MV-4-11 (cell line): Measurements from ENCODE around the gene AATK.
"Not testable (repeated sequence)": the region's sequence is repeated elsewhere in the genome, so short reads cannot be mapped to it uniquely, and the experiment has no call there.

Experiments used
- DNase-seq: peaks from one replicate; lab custom pipeline; 2025; lab: John Stamatoyannopoulos, UW

The AATK gene

GRCh38 chr17:81092518-81093095 is 73.4 kb downstream of the AATK start:
- no peak for DNase-seq

DNA sequence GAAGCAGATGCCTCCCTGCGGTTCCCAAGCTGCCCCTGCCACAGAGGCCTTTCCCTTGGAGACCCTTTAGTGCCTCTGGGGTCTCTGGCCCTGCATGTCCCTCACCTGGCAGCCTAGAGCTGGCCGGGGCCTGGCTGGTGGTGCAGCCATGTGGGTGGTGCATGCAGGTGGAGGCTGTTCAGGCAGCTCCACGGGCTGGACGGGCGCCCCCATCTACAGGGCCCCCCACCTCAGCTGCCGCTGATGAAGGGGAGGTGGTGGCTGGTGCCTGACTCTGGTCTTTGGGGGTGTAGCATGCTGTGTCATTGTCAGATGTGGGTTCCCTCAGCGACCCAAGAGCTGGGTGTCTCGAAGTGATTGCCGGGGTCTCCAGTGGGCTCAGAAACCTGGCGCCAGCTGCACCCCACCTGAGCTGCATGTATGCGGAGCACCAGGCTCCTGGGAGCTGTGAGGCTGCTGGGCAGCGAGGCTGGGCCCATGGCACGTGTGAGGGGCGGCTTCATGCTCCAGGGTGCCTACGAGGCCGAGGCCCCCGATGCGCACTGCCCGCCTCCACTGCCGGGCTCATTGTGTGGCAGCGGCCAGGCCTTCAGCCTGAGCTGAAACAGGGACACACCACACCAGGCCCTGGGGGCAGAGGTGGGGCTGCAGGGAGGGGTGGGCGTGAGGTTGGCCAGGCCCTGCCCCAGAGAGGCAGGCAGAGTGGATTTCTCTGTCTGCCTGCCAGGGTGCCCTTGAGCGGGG is 74.1 kb downstream of the AATK start:
- DNase-seq, result no peak

GRCh38 chr17:81091154-81091553 is 74.9 kb downstream of the AATK start:
- no peak for DNase-seq

DNA sequence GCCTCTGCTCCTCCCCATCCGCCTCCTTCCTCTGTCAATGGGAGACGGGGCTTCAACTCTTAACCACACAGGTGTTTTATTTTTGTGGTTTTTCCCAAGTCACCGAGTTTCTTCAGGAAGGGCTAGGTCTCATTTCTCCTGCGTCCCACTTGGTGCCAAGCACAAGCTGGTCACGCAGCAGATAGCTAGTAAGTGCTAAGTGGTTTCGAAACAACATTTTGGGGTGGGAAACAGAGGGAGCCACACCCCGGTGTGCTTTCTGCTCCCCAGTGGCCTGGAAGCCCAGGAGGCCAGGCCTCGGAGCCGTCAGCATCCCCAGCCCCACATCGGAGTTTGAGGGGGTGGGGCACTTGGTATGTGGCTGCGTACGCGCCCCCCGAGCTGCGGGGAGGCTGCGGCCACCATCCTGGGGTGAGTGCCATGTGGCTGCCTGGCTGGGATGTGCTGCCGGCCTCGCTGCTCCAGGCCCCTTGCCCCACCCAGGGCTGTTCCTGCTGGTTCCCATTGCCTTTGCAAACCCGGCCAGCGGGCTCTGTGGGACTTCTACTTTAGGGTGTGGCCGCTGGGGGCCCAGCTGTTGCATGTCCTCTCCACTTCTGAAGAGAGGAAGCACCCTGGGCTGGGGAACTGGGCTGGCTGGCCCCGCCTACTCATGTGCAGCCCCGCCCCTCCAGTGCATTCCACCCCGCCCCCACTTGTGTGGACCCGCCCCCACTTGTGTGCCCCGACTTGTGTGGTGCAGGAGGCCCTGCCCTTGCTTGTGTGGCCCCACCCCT is 75.5 kb downstream of the AATK start:
- peak; percentile 85 for DNase-seq

DNA sequence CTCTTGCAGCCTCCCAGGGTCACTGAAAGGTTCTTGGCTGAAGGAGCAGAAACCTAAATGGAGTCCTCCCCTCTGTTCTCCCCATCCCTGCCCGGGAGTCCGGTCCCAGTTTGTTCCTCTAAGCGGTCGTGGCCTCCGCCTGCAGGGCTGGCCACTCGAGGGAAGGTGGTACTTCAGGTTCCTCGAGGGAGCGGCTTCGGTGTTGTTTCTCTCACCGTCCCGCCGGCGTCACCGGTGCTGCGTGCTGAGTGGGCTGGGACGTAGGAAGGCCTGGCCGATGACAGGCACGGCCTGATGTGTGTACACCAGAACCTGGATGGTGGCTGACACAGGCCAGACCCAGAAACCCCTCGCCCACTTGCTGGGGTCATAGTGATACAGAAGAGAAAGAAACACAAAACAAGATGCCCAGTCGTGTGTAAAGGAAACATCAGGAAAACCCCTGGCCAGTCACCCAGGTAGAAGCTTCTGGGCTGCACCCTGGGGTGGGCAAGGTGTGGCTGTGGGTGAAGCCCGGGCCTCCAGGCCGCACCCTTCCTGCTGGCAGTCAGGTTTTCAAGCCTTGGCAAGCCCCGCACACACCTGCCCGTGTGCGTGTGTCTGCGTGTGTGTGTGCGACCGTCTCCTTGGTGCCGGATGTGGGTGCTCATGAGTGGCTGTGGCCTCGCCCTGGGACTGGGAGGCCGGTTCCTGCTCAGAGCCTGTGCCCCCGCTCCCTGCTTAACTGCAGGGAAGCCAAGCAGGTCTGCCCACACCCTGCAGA is 79.1 kb downstream of the AATK start:
- DNase-seq, result no peak

DNA sequence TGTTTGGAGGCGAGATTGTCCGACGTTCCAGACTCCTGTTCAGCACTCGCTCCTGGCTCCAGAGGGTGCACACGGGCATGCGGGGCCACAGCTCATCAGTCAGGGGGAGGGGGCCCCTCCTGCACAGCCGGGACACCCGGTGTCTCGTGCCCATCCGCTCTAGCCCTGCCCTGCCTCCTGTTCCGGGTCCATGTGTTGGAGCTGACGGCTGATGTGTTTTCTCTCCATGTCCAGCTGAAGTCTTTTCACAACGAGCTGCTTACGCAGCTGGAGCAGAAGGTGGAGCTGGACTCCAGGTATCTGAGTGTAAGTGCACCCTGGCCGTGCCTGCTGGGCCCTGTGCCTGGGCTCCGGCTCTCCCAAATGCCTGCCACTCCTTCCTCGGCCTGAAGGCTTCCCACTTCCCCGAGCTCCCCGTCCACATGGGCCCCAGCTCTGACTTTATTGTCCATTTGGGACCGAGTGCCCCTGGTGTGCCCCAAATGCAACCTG is 80.6 kb downstream of the AATK start:
- DNase-seq, result no peak

- no peak for DNase-seq
Observed at GRCh38 chr17:81084680-81085419, 81.2 kb downstream of the AATK start.

- DNase-seq, result no peak
Observed at GRCh38 chr17:81083125-81083765, 82.8 kb downstream of the AATK start.

- no peak for DNase-seq
Observed at GRCh38 chr17:81082177-81083073, 83.6 kb downstream of the AATK start.

GRCh38 chr17:81081222-81082176 is 84.5 kb downstream of the AATK start:
- no peak for DNase-seq

- DNase-seq, result no peak
Observed at GRCh38 chr17:81080019-81080418, 86.0 kb downstream of the AATK start.

DNA sequence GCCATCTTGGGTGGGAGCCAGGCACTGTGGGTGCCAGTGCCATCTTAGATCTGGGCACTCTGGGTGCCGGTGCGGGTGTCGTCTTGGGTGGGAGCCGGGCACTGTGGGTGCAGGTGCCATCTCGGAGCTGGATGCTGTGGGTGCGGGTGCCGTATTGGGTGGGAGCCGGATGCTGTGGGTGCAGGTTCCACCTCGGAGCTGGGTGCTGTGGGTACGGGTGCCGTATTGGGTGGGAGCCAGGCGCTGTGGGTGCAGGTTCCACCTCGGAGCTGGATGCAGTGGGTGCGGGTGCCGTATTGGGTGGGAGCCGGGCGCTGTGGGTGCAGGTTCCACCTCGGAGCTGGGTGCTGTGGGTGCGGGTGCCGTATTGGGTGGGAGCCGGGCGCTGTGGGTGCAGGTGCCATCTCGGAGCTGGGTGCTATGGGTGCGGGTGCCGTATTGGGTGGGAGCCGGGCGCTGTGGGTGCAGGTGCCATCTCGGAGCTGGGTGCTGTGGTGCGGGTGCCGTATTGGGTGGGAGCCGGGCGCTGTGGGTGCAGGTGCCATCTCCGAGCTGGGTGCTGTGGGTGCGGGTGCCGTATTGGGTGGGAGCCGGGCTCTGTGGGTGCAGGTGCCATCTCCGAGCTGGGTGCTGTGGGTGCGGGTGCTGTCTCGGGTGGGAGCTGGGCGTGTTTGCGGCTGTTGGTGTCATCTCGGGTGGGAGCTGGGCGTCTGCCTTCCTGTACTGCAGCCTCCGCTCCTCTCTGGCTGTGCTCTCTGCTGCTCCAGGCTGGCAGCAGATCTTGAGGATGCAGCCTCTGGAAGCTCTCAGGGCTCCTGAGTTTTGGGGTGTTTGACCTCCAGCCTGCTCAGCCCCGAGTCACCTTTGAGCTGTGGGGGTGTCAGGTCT is 87.8 kb downstream of the AATK start:
- not testable (repeated sequence) for DNase-seq

GRCh38 chr17:81076141-81076679 is 89.8 kb downstream of the AATK start:
- DNase-seq, result no peak

DNA sequence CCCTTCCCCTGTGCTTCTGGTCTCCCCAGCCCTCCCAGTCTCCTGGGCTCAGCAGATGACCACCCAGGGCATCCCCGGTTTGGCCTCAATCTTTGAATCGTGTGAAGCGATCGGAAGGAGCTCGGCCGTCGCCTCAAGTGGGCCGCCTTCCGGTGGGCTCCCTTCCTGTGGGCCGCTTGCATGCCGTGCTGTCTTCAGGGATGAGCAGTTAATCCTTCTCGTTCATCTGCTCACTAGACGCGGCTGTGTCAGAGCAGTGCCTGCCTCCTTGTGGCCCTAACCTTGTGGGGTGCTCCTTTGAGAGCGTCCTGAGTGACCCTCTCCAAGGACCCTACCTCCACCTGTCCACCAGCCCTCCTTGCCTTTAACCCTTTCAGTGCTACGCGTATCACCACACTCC is 90.7 kb downstream of the AATK start:
- DNase-seq, result no peak

DNA sequence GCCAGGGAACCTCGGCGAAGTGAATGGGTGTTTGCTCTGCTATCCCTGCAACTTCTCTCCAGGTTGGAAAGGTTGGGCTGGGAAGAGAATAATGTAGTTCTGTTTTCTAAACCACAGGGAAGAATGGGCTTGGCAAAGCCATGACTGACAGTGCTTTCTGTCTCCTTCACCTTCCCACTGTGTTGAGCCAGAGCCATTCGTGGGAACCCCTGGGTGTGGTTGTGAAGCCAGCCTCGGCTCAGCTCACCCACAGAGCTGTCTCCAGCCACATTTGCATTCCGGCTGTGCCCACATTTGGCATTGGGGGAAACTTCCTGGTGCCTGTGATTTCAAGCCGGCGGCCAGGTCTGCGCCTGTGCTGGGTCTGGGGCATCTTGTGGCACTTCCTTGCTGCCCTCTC is 91.1 kb downstream of the AATK start:
- DNase-seq, result no peak

DNA sequence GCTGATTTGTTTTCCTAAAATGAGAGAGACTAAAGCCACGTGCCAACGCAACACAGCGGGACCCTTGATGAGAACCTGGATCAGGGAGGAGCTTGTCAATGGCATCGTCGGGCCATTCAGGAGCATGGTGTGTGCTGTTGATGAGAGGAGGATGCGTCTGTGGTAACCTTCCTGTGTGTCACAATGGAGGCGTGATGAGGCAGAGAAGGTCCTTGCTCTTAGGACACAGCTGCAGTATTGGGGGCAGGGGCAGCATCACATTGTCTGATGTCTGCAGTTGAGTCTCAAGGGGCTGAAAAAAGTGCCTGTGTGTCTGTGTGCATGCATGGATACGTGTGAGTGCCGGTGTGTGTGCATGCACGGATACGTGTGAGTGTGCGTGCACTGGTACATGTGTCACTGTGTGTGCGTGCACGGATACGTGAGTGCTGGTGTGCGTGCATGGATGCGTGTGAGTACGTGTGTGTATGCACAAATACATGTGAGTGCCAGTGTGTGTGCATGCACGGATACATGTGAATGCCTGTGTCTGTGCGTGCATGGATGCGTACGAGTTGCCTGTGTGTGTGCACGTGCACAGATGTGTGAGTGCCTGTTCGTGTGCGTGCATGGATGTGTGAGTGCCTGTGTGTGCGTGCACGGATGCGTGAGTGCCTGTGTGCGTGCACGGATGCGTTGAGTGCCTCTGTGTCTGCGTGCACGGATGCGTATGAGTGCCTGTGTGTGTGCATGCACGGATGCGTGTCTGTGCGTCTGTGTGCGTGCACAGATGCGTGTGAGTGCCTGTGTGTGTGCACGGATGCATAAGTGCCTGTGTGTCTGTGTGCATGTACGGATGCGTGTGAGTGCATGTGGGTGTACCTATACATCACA is 91.8 kb downstream of the AATK start:
- DNase-seq, result no peak
